ENCODE measurements around the gene PTPRA. TPM values are rescaled to one million over a fixed set of nuclear protein-coding genes. Genes with fewer than 3 reads are reported as not detected.

Gene PTPRA
- total and polyA plus RNA-seq, 2 of the 13 experiments (the other 11 are each of a cell fraction or from before 2014, with no cell fraction given), result 47.2 to 127 TPM

- peak; percentile 17; the same call in 1 of the 2 replicates for TF ChIP-seq HNF1B (CRISPR knock-in tag; IDR thresholded peaks at IDR 0.05)
- peak; percentile 85; the same call in 1 of the 2 replicates for TF ChIP-seq ZSCAN9 (CRISPR knock-in tag; IDR thresholded peaks at IDR 0.05; ENCODE audit: borderline replicate concordance)
- TF ChIP-seq NAIF1 (CRISPR knock-in tag; IDR thresholded peaks at IDR 0.05; ENCODE audit: borderline replicate concordance), result 0 out of 2 replicates have a peak, but pooled peaks have one; percentile 74
- TF ChIP-seq ZNF691 (CRISPR knock-in tag; IDR thresholded peaks at IDR 0.05; ENCODE audit: borderline replicate concordance, low read depth), result peak; percentile 65; the same call in 1 of the 2 replicates
- peak; percentile 55 for TF ChIP-seq MYC (CRISPR knock-in tag; IDR thresholded peaks at IDR 0.05; ENCODE audit: borderline replicate concordance)
- TF ChIP-seq RFXANK (CRISPR knock-in tag; IDR thresholded peaks at IDR 0.05), result no peak
- TF ChIP-seq ZBTB37 (CRISPR knock-in tag; IDR thresholded peaks at IDR 0.05), result no peak
- peak; percentile 92; the same call in 1 of the 2 replicates for TF ChIP-seq ZNF547 (CRISPR knock-in tag; IDR thresholded peaks at IDR 0.05)
- no peak for TF ChIP-seq SKIL (CRISPR knock-in tag; IDR thresholded peaks at IDR 0.05; ENCODE audit: borderline replicate concordance)
- TF ChIP-seq ZNF44 (CRISPR knock-in tag; IDR thresholded peaks at IDR 0.05), result no peak
- TF ChIP-seq ISL2 (CRISPR knock-in tag; IDR thresholded peaks at IDR 0.05), result peak; percentile 59; the same call in 1 of the 2 replicates
- TF ChIP-seq RERE (CRISPR knock-in tag; IDR thresholded peaks at IDR 0.05; ENCODE audit: low read depth), result no peak; the same call in 1 of the 2 replicates
- TF ChIP-seq ZBTB39 (CRISPR knock-in tag; IDR thresholded peaks at IDR 0.05), result no peak
- TF ChIP-seq SAP130 (CRISPR knock-in tag; IDR thresholded peaks at IDR 0.05; ENCODE audit: low read depth), result peak; percentile 79
These were observed at the start of gene PTPRA (continued) for GRCh38 chr20:2873010-2873746.
